ENCODE results near the gene CDH4.

The CDH4 gene

GRCh38 chr20:61280217-61280980 lies 28.3 kb downstream of the CDH4 start:
- no peak for TF ChIP-seq CTCF (IDR thresholded peaks at IDR 0.05; ENCODE audit: low read depth, low read length)
- no peak for DNase-seq (ENCODE audit: low read depth in 2 of 2)
- H3K4me3 ChIP-seq (replicated peaks in 1 of 2; ENCODE audit: low read depth in 2 of 2, low read length in 2 of 2) = no peak overlapping the region

- no peak overlapping the region for H3K4me3 ChIP-seq (replicated peaks in 1 of 2; ENCODE audit: low read depth in 2 of 2, low read length in 2 of 2)
- no peak for TF ChIP-seq CTCF (IDR thresholded peaks at IDR 0.05; ENCODE audit: low read depth, low read length)
- DNase-seq (ENCODE audit: low read depth in 2 of 2) = no peak
Observed at GRCh38 chr20:61281286-61281795, 29.3 kb downstream of the CDH4 start.

GRCh38 chr20:61284752-61285151 lies 32.7 kb downstream of the CDH4 start:
- TF ChIP-seq CTCF (IDR thresholded peaks at IDR 0.05; ENCODE audit: low read depth, low read length) = no peak
- H3K4me3 ChIP-seq (replicated peaks in 1 of 2; ENCODE audit: low read depth in 2 of 2, low read length in 2 of 2) = no peak overlapping the region
- no peak for DNase-seq (ENCODE audit: low read depth in 2 of 2)

- DNase-seq (ENCODE audit: low read depth in 2 of 2) = no peak
- no peak for TF ChIP-seq CTCF (IDR thresholded peaks at IDR 0.05; ENCODE audit: low read depth, low read length)
- H3K4me3 ChIP-seq (replicated peaks in 1 of 2; ENCODE audit: low read depth in 2 of 2, low read length in 2 of 2) = no peak overlapping the region
Observed at GRCh38 chr20:61285152-61285645, 33.1 kb downstream of the CDH4 start.

GRCh38 chr20:61285691-61286090 lies 33.6 kb downstream of the CDH4 start:
- H3K4me3 ChIP-seq (replicated peaks in 1 of 2; ENCODE audit: low read depth in 2 of 2, low read length in 2 of 2) = no peak overlapping the region
- TF ChIP-seq CTCF (IDR thresholded peaks at IDR 0.05; ENCODE audit: low read depth, low read length) = no peak
- no peak for DNase-seq (ENCODE audit: low read depth in 2 of 2)

GRCh38 chr20:61287583-61288275 lies 35.7 kb downstream of the CDH4 start:
- no peak overlapping the region for H3K4me3 ChIP-seq (replicated peaks in 1 of 2; ENCODE audit: low read depth in 2 of 2, low read length in 2 of 2)
- DNase-seq (ENCODE audit: low read depth in 2 of 2) = no peak
- no peak for TF ChIP-seq CTCF (IDR thresholded peaks at IDR 0.05; ENCODE audit: low read depth, low read length)
